Lower leg skin (tissue), 4 donors: ENCODE data around the gene MRPL46. TPM values are rescaled to one million over a fixed set of nuclear protein-coding genes. Genes with fewer than 3 reads are reported as not detected.

Source experiments
- DNase-seq, 2 donors: peaks; one replicate each; pipeline ENCODE4 v3.0.0-alpha.2; 2019; ENCODE audit warnings: low spot score in 2 of 2
- H3K4me3 ChIP-seq: fragments of 200-600 bp; sonication (generic); 2 replicates; pipeline ENCODE4 v1.5.1; 2017; ENCODE audit warnings: mild to moderate bottlenecking, low read depth; ENCODE audit not compliant: poor library complexity, severe bottlenecking
- CTCF ChIP-seq, 3 donors: fragments of 450-650 bp; IDR thresholded peaks; one replicate each; pipeline ENCODE4 v1.5.1; 2016; ENCODE audit warnings: antibody characterized with exemption in 3 of 3, mild to moderate bottlenecking in 3 of 3, moderate library complexity in 2 of 3
- POLR2A ChIP-seq, 2 donors: fragments of 450-650 bp; IDR thresholded peaks; one replicate each; pipeline ENCODE4 v1.6.1; 2016 to 2017; ENCODE audit warnings: antibody characterized with exemption in 2 of 2, mild to moderate bottlenecking in 1 of 2, moderate library complexity in 1 of 2
- WGBS, 2 donors: methylation state at CpG; one replicate each; pipeline ENCODE4 v1.1.5; 2018; 5-methylcytosine and 5-hydroxymethylcytosine counted together
- intact Hi-C: fragments of 100-400 bp; cut with DNase I; formaldehyde crosslinking; loops from one replicate; pipeline ENCODE4 v1.15.0; 2023; ENCODE audit warnings: low total_unique reads
- total RNA-seq, 4 donors: library from RNA; depleted of rRNA; stranded (reverse); fragments of >200 nt; gene quantifications; one replicate each; pipeline ENCODE4 v1.1.0, GENCODE V29; 2016

MRPL46 gene
- total RNA-seq, 4 donors from 2014 or later: 7.6 to 28.4 (median 17.8) TPM

- 92 to 97% methylated on average over 3 of the region's 3 CpGs for WGBS, 2 donors
- H3K4me3 ChIP-seq: no peak overlapping the region
- TF ChIP-seq POLR2A (IDR thresholded peaks at IDR 0.05) (no peak), CTCF (IDR thresholded peaks at IDR 0.05) (no peak)
- intact Hi-C loops: no loop called here
- DNase-seq: peak in 1 of 2 donors; percentile 32
Observed at GRCh38 chr15:88456733-88457132, 10.5 kb downstream of the MRPL46 start.

GRCh38 chr15:88454867-88455810, 12.0 kb downstream of the MRPL46 start:
- intact Hi-C loops: loop anchor here (5.0 kb wide), 1 partner anchor 183 kb away; no protein-coding TSS in a partner anchor
- WGBS, 2 donors: 25 to 26% methylated on average over 9 of the region's 9 CpGs
- no peak overlapping the region for H3K4me3 ChIP-seq
- no peak for TF ChIP-seq CTCF (IDR thresholded peaks at IDR 0.05)
- peak in 1 of 2 donors; percentile 72 for DNase-seq

- no peak for TF ChIP-seq CTCF (IDR thresholded peaks at IDR 0.05)
- WGBS, 2 donors: 51 to 64% methylated on average over 1 of the region's 1 CpG
- intact Hi-C loops: loop anchor here (5.0 kb wide), 1 partner anchor 182 kb away; no protein-coding TSS in a partner anchor
- no peak for DNase-seq
- no peak overlapping the region for H3K4me3 ChIP-seq
Observed at GRCh38 chr15:88454236-88454635, 13.0 kb downstream of the MRPL46 start.

- 41 to 54% methylated on average over 1 of the region's 1 CpG for WGBS, 2 donors
- intact Hi-C loops: loop anchor here (5.0 kb wide), 1 partner anchor 181 kb away; no protein-coding TSS in a partner anchor
- no peak for TF ChIP-seq POLR2A (IDR thresholded peaks at IDR 0.05)
- no peak for TF ChIP-seq CTCF (IDR thresholded peaks at IDR 0.05)
- H3K4me3 ChIP-seq: no peak overlapping the region
- peak in 1 of 2 donors; percentile 40 for DNase-seq
Observed at GRCh38 chr15:88453651-88454050, 13.5 kb downstream of the MRPL46 start.

GRCh38 chr15:88450125-88450798, 16.9 kb downstream of the MRPL46 start:
- WGBS, 2 donors: 4 to 9% methylated on average over 12 of the region's 12 CpGs
- TF ChIP-seq CTCF (IDR thresholded peaks at IDR 0.05) (no peak), POLR2A (IDR thresholded peaks at IDR 0.05) (no peak)
- DNase-seq: peak in 1 of 2 donors; percentile 89
- H3K4me3 ChIP-seq: no peak overlapping the region
- intact Hi-C loops: loop anchor here (5.0 kb wide), 1 partner anchor 178 kb away; no protein-coding TSS in a partner anchor
